Measurements from ENCODE around the gene CEPT1. TPM values are rescaled to one million over a fixed set of nuclear protein-coding genes. Genes with fewer than 3 reads are reported as not detected.

CEPT1 gene
- total and polyA plus RNA-seq, 9 of the 15 experiments (the other 6 are each of a cell fraction or from before 2014, with no cell fraction given), result 24.4 to 72.6 (median 42.4) TPM

GRCh38 chr1:111182052-111182451 is 42.0 kb downstream of the CEPT1 start (continued):
- TF ChIP-seq YBX1 (IDR thresholded peaks at IDR 0.05), result no peak
- TF ChIP-seq ETV6 (IDR thresholded peaks at IDR 0.05; ENCODE audit: borderline replicate concordance in 1 of 2, low read depth in 2 of 2, low read length in 1 of 2), result no peak
- TF ChIP-seq ETV6 (CRISPR knock-in tag; IDR thresholded peaks at IDR 0.05; ENCODE audit: borderline replicate concordance), result no peak

GRCh38 chr1:111183308-111184069 is 43.5 kb downstream of the CEPT1 start:
- no peaks in the 10 kb centered on the region for H3K79me2 ChIP-seq (ENCODE audit: control insufficient read depth, insufficient read depth, low read length)
- no peak for TF ChIP-seq ETV6 (IDR thresholded peaks at IDR 0.05; ENCODE audit: borderline replicate concordance in 1 of 2, low read depth in 2 of 2, low read length in 1 of 2)
- no peak for TF ChIP-seq ETV6 (CRISPR knock-in tag; IDR thresholded peaks at IDR 0.05; ENCODE audit: borderline replicate concordance)
- 0 out of 2 replicates have a peak, but pooled peaks have one; percentile 2 for TF ChIP-seq ZNF316 (IDR thresholded peaks at IDR 0.05)
- no peak for FAIRE-seq
- ChIA-PET CTCF (ENCODE audit: low intra/inter-chr PET ratio) (no interaction called here), POLR2A (interaction anchor here (0.7 to 1.6 kb wide), 4 partner anchors 7 to 12 kb away, joined by 3 to 9 read pairs (median 4); no protein-coding TSS in a partner anchor)
- H4K20me1 ChIP-seq (replicated peaks; ENCODE audit: control insufficient read depth, insufficient read depth, low read length), result no peaks in the 10 kb centered on the region
- no peak overlapping the region for H2AFZ ChIP-seq (ENCODE audit: low read depth, low read length)
- no peaks in the 10 kb centered on the region for H3K4me1 ChIP-seq (replicated peaks in 1 of 2; ENCODE audit: control insufficient read depth in 2 of 2, insufficient read depth in 2 of 2, low read length in 2 of 2)
- no peak overlapping the region for H3K27ac ChIP-seq (ENCODE audit: extremely low read depth, low read depth, low read length)
- no peaks in the 10 kb centered on the region for H3K27me3 ChIP-seq (ENCODE audit: control insufficient read depth in 2 of 2, insufficient read depth in 2 of 2, low read length in 2 of 2)
- H3K4me2 ChIP-seq (ENCODE audit: insufficient read depth, low read length), result no peak overlapping the region
- intact Hi-C loops (cut with micrococcal nuclease), result no loop called here
- DNase-seq (ENCODE audit: extremely low read depth in 1 of 4, low spot score in 3 of 4), result no peak
- H3K9me1 ChIP-seq (ENCODE audit: control insufficient read depth, insufficient read depth, low read length), result no peaks in the 10 kb centered on the region
- no peak overlapping the region for H3K4me3 ChIP-seq
- in situ Hi-C loops (cut with MboI), result no loop called here
- no peak overlapping the region for H3K9ac ChIP-seq (ENCODE audit: insufficient read depth in 1 of 2, low read depth in 2 of 2, low read length in 2 of 2)
- no TSS peak for BruUV-seq (replicated peaks)
- WGBS (ENCODE audit: insufficient coverage, low coverage, missing lambda C conversion rate), result 87% methylated on average over 6 of the region's 6 CpGs
- peaks cover 71% of the 10 kb centered on the region for H3K36me3 ChIP-seq (ENCODE audit: control insufficient read depth, insufficient read depth, low read length)
- no peaks in the 10 kb centered on the region for H3K9me3 ChIP-seq (replicated peaks; ENCODE audit: control insufficient read depth, insufficient read depth, low read depth, low read length)
- no peak for ATAC-seq

Measured in K562 (cell line).